NK-92 (cell line): ENCODE measurements around the gene TRAT1.
"Not testable (repeated sequence)": the region's sequence is repeated elsewhere in the genome, so short reads cannot be mapped to it uniquely, and the experiment has no call there.

Experiments
- DNase-seq: peaks from one replicate; lab custom pipeline; 2025; ENCODE audit not compliant: unreplicated experiment; lab: John Stamatoyannopoulos, UW

Gene TRAT1, protein sequence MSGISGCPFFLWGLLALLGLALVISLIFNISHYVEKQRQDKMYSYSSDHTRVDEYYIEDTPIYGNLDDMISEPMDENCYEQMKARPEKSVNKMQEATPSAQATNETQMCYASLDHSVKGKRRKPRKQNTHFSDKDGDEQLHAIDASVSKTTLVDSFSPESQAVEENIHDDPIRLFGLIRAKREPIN

DNA sequence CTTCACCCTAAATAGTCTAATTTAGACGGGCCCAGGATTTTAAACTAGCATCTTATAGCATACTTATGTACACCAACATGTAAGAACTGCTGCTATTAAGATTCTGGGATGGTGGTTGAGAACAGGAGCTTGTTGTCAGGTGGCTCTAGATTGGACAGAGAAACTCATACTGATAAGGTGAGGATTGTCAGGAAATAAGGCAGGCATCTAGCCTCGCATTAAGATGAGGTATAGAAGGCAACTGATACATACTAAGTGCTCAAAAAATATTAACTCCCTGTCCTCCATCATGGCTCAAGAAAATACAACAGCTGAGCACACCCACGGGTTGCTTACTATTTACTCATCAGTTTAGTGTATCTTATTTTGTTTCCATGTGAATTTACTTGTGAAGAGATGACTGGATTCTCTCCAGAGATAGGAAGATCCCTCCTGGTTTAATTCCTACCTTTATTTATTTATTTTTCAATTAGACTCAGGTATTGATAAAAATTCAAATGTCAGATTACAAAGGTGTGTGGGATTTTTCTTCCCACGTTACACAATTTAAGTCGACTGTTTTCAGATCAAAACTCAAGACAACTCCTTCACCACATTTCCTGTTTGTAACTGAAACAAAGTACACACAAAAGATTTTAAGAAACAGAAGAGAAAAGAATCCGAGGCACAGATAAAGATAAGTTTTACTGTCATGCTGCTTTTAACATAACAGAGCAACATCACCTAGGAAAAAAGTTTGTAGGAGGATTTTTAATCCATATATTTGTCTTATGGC lies at the start of gene TRAT1:
TRAT1 (plus strand) TSS at position 664 of the 775 bp plus-strand sequence. CDS start 142 bp downstream, outside the sequence.
- no peak for DNase-seq

DNA sequence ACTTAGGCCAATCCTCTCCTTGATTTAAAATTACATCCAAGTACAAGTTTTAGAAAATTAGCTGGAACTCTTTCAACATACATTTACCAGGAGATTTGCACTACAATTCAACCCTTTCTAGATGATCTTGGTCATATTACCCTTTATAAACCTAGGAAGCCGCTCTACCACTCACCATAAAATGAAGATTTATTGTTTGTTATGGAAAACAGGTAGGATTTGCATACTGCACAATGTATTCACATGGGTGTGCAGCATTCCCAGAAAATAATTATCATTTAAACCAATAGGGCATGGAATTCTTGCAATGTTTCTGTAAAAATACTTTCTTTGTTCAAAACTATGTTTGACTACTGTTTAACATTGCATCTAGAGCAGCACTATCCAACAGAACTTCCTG lies 46.9 kb upstream of the TRAT1 start:
- no peak for DNase-seq

DNA sequence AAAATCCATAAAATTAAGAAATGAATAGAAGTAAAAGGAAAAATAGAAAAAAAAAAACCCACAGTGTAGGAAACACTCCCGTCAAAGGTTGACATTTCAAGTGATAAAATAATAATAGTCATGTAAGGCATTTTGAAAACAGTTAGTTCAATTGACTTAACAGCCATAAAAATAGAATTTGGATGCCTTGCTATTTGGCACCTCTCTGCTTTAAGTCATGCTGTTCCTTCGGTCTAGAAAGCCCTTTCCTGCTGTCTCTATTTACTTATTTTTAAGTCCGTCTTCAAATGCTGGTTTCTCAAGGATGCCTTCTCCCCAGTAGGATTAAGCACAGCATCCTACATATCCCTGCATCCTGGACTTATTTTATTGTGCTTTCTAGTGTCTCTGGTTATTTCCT lies 43.1 kb upstream of the TRAT1 start:
- no peak for DNase-seq

DNA sequence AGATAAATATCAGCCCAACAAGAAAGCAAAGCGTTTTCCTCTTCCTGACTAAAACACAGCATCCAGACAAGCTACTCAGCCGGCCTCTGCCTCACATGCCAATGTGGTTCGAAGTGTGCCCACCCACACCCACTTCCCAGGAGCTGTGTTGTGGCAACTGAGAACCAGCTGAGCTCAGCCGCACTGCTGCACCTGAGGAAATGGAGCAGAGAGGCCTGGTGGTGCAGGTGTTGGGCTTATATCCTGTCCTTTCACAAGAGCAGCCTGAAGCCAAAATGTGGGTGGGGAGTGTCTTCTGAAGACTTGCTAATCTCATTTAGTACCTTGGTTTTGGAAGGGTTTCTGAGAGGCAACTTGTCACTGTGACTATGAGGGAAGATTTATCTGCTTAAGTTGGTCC lies 42.4 kb upstream of the TRAT1 start:
- DNase-seq, result no peak

DNA sequence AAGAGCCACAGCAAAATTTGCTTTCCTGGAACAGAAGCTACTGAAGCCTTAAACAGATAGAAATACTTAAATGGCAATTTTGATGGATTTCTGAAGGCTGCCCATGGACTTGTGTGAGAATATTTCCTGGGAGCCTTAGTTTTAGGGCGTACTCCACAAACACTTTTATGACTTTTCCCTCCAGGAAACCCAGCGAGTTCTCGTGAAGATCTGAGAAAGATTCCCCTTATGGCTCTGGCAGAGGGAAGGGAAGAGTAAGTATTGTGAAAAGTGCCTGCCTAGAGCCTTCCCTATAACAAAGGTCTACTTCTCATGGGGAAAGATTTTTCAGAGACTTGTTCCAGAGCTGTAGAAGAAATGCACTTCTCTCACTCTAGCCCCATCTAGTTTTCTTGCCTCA lies 31.1 kb upstream of the TRAT1 start:
- DNase-seq, result no peak

GRCh38 chr3:108804437-108804836 lies 18.1 kb upstream of the TRAT1 start:
- no peak for DNase-seq

- DNase-seq, result no peak
Observed at GRCh38 chr3:108804966-108805365, 17.6 kb upstream of the TRAT1 start.

DNA sequence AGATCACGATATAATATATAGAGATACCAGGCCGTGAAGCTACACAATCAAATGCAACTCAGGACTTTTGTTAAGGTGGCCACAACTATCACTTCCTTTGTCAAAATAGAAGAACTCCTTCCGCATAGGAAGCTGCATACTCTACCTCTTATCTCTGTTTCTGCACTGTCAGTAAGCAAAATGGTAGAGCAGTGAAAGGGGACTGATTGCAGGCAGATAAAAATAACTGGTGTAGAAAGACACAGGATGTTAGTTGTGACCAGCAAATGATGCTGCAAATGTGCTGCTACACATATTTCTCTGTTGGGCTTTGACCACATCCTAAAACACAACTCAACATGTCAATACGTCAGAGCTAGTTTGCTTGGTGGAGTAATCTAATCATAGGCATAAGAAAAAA lies 16.3 kb upstream of the TRAT1 start:
- DNase-seq, result no peak

DNA sequence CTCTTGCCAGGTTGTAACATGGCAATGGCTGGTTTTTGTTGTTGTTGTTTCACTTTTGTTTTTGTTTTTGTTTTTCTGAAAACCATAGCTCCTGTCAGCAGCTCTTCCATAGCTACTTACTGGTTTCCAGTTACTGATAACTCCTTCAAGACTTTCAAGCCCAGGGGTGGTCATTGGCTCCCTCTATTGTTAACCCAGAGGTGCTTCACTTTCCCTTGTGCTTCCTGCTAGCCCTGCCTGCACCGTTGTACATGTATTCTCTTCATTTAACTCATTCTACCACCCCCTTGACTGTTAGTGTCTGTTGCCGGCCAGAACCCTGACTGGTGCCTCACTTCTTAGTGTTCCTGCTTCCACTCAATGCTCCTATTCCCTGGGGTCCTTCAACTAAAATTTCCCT lies 4.2 kb upstream of the TRAT1 start:
- no peak for DNase-seq

DNA sequence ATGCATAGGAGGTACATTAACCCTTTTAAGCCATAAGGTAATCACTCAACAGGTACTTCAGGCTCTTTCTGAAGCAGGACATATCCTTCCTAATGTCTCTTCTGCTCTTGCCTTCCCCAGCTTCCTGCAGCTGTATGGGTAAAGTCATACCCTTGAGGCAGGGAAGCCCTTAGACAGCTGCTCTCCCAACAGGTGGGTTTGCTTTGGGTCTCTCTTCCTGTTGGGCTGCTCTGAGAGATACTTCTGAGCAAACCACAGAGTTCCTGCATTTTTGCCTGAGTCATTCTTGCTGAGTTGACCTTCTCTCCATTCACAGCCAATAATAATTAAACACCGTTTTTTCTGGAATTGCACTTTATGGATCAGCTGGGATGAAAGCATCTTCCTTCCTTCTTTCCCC lies 2.0 kb upstream of the TRAT1 start:
- no peak for DNase-seq

GRCh38 chr3:108823227-108823626 lies 641 bp downstream of the TRAT1 start:
- no peak for DNase-seq

DNA sequence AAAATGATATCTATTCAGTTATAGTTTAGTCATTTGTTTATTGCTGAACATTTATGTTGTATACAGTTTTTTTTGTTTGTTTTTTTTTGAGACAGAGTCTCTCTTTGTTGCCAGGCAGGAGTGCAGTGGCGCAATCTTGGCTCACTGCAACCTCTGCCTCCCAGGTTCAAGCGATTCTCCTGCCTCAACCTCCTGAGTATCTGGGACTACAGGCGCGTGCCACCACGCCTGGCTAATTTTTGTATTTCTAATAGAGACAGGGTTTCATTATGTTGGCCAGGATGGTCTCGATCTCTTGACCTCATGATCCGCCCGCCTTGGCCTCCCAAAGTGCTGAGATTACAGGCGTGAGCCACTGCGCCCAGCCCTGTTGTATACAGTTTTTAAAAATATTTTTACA lies 1.2 kb downstream of the TRAT1 start:
- DNase-seq, result not testable (repeated sequence)

GRCh38 chr3:108826309-108827187 lies 4.0 kb downstream of the TRAT1 start:
- no peak for DNase-seq

GRCh38 chr3:108830381-108830780 lies 7.8 kb downstream of the TRAT1 start:
- DNase-seq, result no peak

DNA sequence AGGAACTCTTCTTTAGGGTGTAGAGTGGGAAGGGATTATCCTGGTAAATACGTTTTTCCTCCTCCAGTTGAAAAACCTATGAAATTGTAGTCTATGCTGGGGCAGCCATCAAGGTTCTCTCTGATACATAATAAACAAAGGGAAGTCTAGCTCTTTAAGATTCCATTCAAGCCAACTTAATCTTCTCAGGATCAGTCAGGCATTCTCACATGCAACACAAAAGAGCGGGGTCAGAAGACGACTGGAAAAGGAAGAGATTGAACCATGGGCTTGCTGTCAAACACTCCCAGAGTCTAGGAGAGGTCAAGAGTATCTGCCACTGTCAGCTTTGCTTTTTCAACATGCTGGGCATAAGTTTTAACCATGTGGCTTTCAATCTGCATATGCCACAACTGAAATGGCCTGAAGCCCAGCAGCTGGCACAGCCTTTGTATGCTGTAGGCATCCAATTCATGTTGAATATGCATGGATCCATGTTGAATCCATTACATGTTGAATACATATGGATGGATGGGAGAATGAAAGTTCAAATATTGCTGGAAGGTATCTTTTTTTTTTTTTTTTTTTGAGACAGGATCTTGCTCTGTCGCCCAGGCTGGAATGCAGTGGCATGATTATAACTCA lies 8.5 kb downstream of the TRAT1 start:
- no peak for DNase-seq

DNA sequence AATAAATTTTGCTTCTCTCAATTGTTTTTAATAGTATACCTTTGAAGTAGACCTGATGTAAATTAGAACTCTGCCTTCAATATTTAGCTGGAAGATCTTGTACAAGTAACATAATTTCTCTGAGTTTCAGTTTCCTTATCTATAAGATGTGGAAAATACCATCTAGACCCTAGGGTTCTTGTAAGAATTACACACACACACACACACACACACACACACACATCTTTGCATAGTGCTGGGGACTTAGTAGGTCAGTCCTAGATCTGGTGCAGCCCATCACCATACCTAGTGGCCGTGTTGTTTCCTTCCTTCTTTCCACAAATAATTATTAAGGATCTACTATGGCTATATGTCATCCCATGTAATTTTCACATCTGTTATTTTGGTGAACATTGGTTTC lies 11.0 kb downstream of the TRAT1 start:
- DNase-seq, result no peak

DNA sequence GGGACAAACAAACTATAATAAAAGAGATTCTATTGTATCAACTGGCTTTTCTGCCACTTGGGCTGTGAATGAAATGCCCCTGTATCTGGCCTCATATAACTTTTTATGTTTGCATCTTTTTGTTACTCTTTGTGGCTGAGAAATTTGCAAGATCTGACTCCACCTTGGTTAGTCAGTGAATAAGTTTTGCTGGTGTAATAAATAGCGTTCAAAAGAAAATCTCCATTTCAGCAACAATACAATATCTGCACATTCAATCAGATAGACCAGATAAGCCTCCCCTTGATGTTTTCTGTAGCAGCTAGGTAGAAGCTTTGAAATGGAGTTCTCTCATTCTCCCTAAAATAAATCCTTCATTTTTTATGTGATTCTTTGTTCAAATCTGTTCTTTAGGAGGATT lies 12.0 kb downstream of the TRAT1 start:
- no peak for DNase-seq

DNA sequence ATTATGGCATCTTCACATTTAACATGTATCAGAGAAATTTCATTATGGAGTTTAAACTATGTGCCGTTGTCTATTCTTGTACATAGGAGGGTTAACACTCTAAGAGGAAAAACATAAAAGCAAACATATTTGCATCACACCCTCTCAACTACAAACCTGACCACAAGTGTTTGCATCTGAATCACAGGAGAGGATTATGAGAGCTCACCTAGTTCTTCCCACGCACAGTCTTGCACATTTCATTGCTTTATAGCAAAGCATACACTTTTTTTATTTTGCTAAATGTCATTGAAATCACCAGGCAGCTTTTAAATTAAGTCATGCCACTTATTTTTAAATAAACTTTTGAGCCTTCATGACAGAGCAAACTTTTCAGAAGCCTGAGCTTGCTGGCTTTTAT lies 12.5 kb downstream of the TRAT1 start:
- DNase-seq, result no peak

GRCh38 chr3:108838436-108838835 lies 15.8 kb downstream of the TRAT1 start:
- DNase-seq, result no peak

DNA sequence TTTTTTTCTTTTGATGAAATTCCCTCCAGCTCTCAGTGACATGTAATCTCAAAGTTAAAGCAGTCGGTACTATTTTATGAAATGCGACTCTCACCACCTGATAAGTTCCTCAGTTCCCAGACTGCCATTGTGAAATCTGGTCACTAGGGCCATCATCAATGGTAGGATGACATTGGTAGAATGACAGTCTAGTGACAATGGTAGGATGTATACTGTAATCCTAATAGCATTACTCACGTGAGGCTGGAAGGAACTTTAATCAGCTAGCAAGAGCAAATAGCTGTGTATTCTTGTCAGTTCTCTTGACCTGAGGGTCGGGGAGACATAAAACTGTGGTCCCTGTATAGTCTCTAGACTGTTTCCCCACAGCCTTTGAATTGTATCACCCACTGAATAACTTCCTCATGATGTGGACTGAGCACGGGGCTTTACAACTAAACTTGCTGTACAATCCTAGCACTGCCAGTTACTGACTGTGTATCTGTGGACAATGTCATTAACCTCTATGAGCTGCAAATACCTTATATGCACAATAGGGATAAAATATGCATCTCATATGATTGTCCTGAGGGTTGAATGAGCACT lies 23.2 kb downstream of the TRAT1 start:
- no peak for DNase-seq

DNA sequence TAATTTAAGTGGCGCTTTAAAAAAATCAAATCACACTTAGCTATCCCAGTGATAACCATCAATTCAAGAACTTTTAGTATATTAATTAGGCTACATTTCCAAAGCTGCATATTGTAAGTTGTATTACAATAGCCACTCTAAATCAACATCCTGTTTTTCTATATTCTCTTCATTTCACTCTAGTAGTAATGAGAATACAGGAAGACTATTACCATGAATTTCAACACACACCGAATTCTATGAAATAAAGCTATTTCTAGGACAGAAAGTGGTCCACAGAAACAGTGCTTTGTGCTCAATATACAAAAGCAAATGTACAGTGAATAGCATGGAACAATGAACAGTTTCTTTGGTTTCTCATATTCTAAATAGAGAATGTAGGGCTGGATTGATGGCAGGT lies 24.6 kb downstream of the TRAT1 start:
- DNase-seq, result no peak
